HG03460 (cell line): ENCODE results near the gene KDELR1.

Experiments
- ATAC-seq: cut with Tn5 transposase; IDR thresholded peaks from one replicate; pipeline ENCODE4 v1.9.1; 2021; ENCODE audit not compliant: unreplicated experiment

Gene KDELR1

GRCh38 chr19:48391100-48392005 is at the start of gene KDELR1:
Gene KDELR1 (minus strand): TSS chr19:48391551. CDS start chr19:48391358, 193 bp downstream.
- no peak for ATAC-seq

- ATAC-seq: no peak
These were observed 45.2 kb upstream of the KDELR1 start for GRCh38 chr19:48436586-48436985.

DNA sequence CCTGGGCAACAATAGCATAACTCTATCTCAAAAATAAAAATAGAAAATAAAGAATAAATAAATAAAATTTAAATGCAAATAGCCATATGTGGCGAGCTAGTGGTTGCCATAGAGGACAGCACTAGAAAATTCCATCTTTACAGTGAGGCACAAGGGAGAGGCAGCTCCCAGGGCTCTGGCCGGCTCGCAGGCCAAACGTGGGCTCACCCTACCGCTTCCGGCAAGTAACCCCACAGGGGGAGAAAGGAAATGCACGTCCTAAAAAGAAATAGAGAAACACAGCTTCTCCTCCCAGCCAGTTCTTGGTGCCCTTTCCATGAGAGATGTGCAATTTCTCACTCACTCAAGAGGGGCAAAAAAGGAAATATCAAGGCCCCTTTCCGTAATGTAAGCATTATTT is 42.0 kb upstream of the KDELR1 start:
- ATAC-seq: no peak

GRCh38 chr19:48428670-48429069 is 37.3 kb upstream of the KDELR1 start:
- no peak for ATAC-seq

GRCh38 chr19:48424694-48425219 is 33.4 kb upstream of the KDELR1 start:
- ATAC-seq: no peak

- no peak for ATAC-seq
These were observed 30.2 kb upstream of the KDELR1 start for GRCh38 chr19:48421548-48421947.

- no peak for ATAC-seq
These were observed 28.0 kb upstream of the KDELR1 start for GRCh38 chr19:48419158-48419920.

DNA sequence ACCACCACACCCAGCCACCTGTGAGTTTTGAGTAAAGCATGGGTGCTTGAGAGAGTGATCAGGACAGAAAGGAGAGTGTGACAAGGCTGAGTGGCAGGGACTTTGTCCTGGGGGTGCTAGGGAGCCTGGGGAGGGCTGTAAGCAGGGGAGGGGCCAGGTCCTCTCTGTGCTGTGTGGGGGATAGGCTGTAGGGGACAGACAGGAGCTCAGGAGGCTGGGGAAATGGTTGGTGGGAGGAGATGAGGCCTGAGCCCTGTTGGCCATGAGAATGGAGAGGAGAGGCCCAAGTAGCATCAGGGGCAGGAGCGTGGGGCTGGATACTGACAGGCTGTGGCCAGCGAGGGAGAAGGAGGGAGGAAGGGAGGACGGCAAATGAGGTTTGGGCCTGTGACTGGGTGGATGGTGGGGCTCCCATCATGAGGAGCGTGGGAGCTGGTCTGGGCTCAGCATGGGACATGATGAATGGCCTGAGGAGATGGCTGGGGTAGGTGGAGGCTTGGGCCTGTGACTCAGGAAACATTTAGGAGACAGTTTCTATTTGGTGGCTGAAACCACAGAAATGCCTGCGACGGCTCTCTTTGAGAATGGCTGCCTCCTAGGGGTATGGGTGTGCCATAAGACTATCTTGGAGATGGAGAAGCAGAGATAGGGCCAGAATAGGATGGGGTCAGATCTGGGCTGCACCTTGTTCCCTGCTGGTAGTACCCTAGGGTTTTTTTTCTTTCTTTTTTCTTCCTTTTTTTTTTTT is 27.1 kb upstream of the KDELR1 start:
- ATAC-seq: no peak

- ATAC-seq: no peak
These were observed 26.1 kb upstream of the KDELR1 start for GRCh38 chr19:48417421-48417820.

- ATAC-seq: no peak
These were observed 24.5 kb upstream of the KDELR1 start for GRCh38 chr19:48415806-48416221.

GRCh38 chr19:48415395-48415794 is 24.0 kb upstream of the KDELR1 start:
- no peak for ATAC-seq

GRCh38 chr19:48413879-48414587 is 22.7 kb upstream of the KDELR1 start:
- ATAC-seq: no peak

DNA sequence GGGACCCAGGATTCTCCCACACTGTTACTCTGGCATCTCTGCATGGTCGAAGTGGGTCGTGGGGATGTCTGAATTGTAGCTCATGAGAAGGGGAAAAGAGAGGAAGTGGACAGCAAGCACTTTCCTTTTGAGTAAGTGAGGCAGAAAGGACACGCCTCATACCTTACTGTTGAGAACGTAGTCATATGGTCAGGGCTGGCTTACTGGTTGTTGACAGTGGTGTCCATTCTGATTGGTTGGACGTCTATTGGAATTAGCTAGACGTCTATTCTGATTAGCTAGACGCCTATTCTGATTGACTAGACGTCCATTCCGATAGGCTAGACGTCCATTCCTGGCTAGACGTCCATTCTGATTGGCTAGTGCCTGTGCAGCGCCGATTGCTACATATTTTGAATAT is 14.5 kb upstream of the KDELR1 start:
- ATAC-seq: no peak

GRCh38 chr19:48405010-48405659 is 13.8 kb upstream of the KDELR1 start:
- no peak for ATAC-seq

GRCh38 chr19:48403606-48404005 is 12.3 kb upstream of the KDELR1 start:
- no peak for ATAC-seq

- no peak for ATAC-seq
These were observed 9.9 kb upstream of the KDELR1 start for GRCh38 chr19:48401287-48401686.

GRCh38 chr19:48400018-48400742 is 8.8 kb upstream of the KDELR1 start:
- no peak for ATAC-seq

- ATAC-seq: peak; percentile 59
These were observed 7.3 kb upstream of the KDELR1 start for GRCh38 chr19:48398375-48399235.

- ATAC-seq: no peak
These were observed 6.7 kb upstream of the KDELR1 start for GRCh38 chr19:48398102-48398374.
